GM12878 (cell line): ENCODE results near the gene NUAK1.

Experiments
- BCL11A ChIP-seq: IDR thresholded peaks from 2 replicates; pipeline ENCODE4 v1.6.1; 2011; ENCODE audit warnings: low read depth, low read length
- HDGF ChIP-seq: fragments of 450-650 bp; IDR thresholded peaks from 2 replicates; pipeline ENCODE4 v1.6.1; 2016; ENCODE audit warnings: antibody characterized with exemption
- KDM1A ChIP-seq: fragments of 200-600 bp; sonication (generic); IDR thresholded peaks from 2 replicates; pipeline ENCODE4 v1.6.1; 2016; ENCODE audit warnings: borderline replicate concordance
- MYB ChIP-seq: fragments of 150-350 bp; IDR thresholded peaks from 2 replicates; pipeline ENCODE4 v1.6.1; 2014; ENCODE audit warnings: mild to moderate bottlenecking, low read depth, low read length, borderline replicate concordance
- POLR2A ChIP-seq: IDR thresholded peaks from 2 replicates; pipeline ENCODE4 v1.6.1; 2011; ENCODE audit warnings: low read depth, mild to moderate bottlenecking, low read length
- SIN3A ChIP-seq: IDR thresholded peaks from 2 replicates; pipeline ENCODE4 v1.6.1; 2012; ENCODE audit warnings: low read depth, low read length, improper control_type of control experiment
- TARDBP ChIP-seq: IDR thresholded peaks from 2 replicates; pipeline ENCODE4 v1.6.1; 2016; ENCODE audit warnings: borderline replicate concordance
- TF ChIP-seq, protein P1 (sequence below): IDR thresholded peaks from 2 replicates; pipeline ENCODE4 v1.6.1; 2012; ENCODE audit warnings: low read depth, low read length, improper control_type of control experiment
- TF ChIP-seq, protein P2 (sequence below), 3 experiments: IDR thresholded peaks in 2 of 3; conservative IDR thresholded peaks in 1 of 3; 2 replicates each; pipeline ENCODE4 v1.5.1; 2011; ENCODE audit warnings: low read depth in 3 of 3, low read length in 3 of 3, mild to moderate bottlenecking in 3 of 3, control low read depth in 2 of 3, moderate library complexity in 2 of 3, inconsistent platforms in 1 of 3, mixed read lengths in 1 of 3; ENCODE audit not compliant: control insufficient read depth in 2 of 3, insufficient read depth in 1 of 3; ENCODE audit errors: extremely low read depth in 1 of 3

- TF ChIP-seq, protein P1, sequence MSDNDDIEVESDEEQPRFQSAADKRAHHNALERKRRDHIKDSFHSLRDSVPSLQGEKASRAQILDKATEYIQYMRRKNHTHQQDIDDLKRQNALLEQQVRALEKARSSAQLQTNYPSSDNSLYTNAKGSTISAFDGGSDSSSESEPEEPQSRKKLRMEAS = no peak
- TF ChIP-seq, protein P2, sequence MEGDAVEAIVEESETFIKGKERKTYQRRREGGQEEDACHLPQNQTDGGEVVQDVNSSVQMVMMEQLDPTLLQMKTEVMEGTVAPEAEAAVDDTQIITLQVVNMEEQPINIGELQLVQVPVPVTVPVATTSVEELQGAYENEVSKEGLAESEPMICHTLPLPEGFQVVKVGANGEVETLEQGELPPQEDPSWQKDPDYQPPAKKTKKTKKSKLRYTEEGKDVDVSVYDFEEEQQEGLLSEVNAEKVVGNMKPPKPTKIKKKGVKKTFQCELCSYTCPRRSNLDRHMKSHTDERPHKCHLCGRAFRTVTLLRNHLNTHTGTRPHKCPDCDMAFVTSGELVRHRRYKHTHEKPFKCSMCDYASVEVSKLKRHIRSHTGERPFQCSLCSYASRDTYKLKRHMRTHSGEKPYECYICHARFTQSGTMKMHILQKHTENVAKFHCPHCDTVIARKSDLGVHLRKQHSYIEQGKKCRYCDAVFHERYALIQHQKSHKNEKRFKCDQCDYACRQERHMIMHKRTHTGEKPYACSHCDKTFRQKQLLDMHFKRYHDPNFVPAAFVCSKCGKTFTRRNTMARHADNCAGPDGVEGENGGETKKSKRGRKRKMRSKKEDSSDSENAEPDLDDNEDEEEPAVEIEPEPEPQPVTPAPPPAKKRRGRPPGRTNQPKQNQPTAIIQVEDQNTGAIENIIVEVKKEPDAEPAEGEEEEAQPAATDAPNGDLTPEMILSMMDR (IDR thresholded peaks at IDR 0.05 in 2 of 3, conservative IDR thresholded peaks at IDR 0.05 in 1 of 3; ENCODE audit: control insufficient read depth in 2 of 3, extremely low read depth in 1 of 3, insufficient read depth in 1 of 3, low read depth in 3 of 3, low read length in 3 of 3) = no peak
- no peak for TF ChIP-seq TARDBP
- TF ChIP-seq SIN3A = no peak
- TF ChIP-seq KDM1A = no peak
- peak; percentile 98 for TF ChIP-seq BCL11A
- no peak for TF ChIP-seq POLR2A
- TF ChIP-seq MYB = no peak
- no peak for TF ChIP-seq HDGF
Measured at GRCh38 chr12:106073179-106073578, 65.6 kb downstream of the NUAK1 start.
